GM10266 (cell line): ENCODE data around the gene EN1.

Source experiments
- DNase-seq: peaks from one replicate; pipeline ENCODE4 v3.0.0; 2012; ENCODE audit errors: extremely low spot score
- CTCF ChIP-seq: IDR thresholded peaks from 2 replicates; pipeline ENCODE4 v1.5.1; 2012; ENCODE audit warnings: mild to moderate bottlenecking, low read depth; ENCODE audit not compliant: control insufficient read depth, insufficient read depth; ENCODE audit errors: missing control alignments

The EN1 gene

GRCh38 chr2:118815731-118816130, 31.7 kb downstream of the EN1 start:
- DNase-seq, result no peak
- no peak for TF ChIP-seq CTCF

GRCh38 chr2:118815314-118815713, 32.1 kb downstream of the EN1 start:
- no peak for DNase-seq
- no peak for TF ChIP-seq CTCF

GRCh38 chr2:118814368-118814767, 33.1 kb downstream of the EN1 start:
- TF ChIP-seq CTCF, result no peak
- no peak for DNase-seq

- TF ChIP-seq CTCF, result no peak
- no peak for DNase-seq
Observed at GRCh38 chr2:118813601-118814339, 33.7 kb downstream of the EN1 start.

- DNase-seq, result no peak
- no peak for TF ChIP-seq CTCF
Observed at GRCh38 chr2:118813111-118813510, 34.3 kb downstream of the EN1 start.

GRCh38 chr2:118812552-118812951, 34.9 kb downstream of the EN1 start:
- DNase-seq, result no peak

More at GRCh38 chr2:118812552-118812951, 34.9 kb downstream of the EN1 start:
- no peak for TF ChIP-seq CTCF
